K562 (cell line): ENCODE measurements around the gene UGT1A9. TPM values are rescaled to one million over a fixed set of nuclear protein-coding genes. Genes with fewer than 3 reads are reported as not detected.

Source experiments
- ATAC-seq: fragments of 200-7000 bp; cut with Tn5 transposase; 3 replicates; pipeline ENCODE4 v1.9.1; 2020; ENCODE audit warnings: moderate library complexity
- BruUV-seq: library from RNA; stranded (reverse); fragments of 400-500 nt; replicated peaks from 2 replicates; lab custom pipeline; 2021; lab: Mats Ljungman, UMichigan
- CTCF ChIA-PET: fragments of 300-600 bp; formaldehyde crosslinking; extraction: SDS; loops from one replicate; lab custom pipeline; 2021; ENCODE audit warnings: low intra/inter-chr PET ratio; lab: Yijun Ruan, JAX
- POLR2A ChIA-PET: fragments of 300-600, 350-650 bp; sonication (Branson Sonifier 250); formaldehyde crosslinking; extraction: SDS; loops from one replicate; lab custom pipeline; 2021; ENCODE audit warnings: antibody characterized with exemption, inconsistent platforms; lab: Yijun Ruan, JAX
- DNase-seq, 4 experiments: peaks; one replicate each; pipeline versions ENCODE4 v3.0.0 to v3.0.0-alpha.2; 2011 to 2018; ENCODE audit warnings: low spot score in 3 of 4, mixed read lengths in 3 of 4; ENCODE audit errors: extremely low read depth in 1 of 4
- FAIRE-seq: peaks from 2 replicates; lab custom pipeline; 2011; peaks lifted over from hg19 to GRCh38; lab: Jason Lieb, UNC
- H2AFZ ChIP-seq: 2 replicates; pipeline ENCODE4 v1.6.0; 2011; ENCODE audit warnings: low read depth, low read length, control low read depth, inconsistent platforms
- H3K27ac ChIP-seq: fragments of 200-600 bp; 3 replicates; pipeline ENCODE4 v1.8.0; 2011; ENCODE audit warnings: low read depth, mild to moderate bottlenecking, control low read depth, inconsistent platforms, low read length, moderate library complexity, mixed read lengths; ENCODE audit errors: extremely low read depth
- H3K27me3 ChIP-seq, 2 experiments: fragments of 300-600 bp in 1 of 2; 2 replicates in 1 of 2; 3 replicates in 1 of 2; pipeline versions ENCODE4 v1.6.0 to v1.8.0; 2011; ENCODE audit warnings: inconsistent platforms in 2 of 2, low read length in 2 of 2, mild to moderate bottlenecking in 1 of 2, mixed read lengths in 1 of 2, moderate library complexity in 1 of 2; ENCODE audit not compliant: control insufficient read depth in 2 of 2, insufficient read depth in 2 of 2
- H3K36me3 ChIP-seq: fragments of 300-600 bp; 3 replicates; pipeline ENCODE4 v1.8.0; 2011; ENCODE audit warnings: mild to moderate bottlenecking, low read length, inconsistent platforms; ENCODE audit not compliant: control insufficient read depth, insufficient read depth
- H3K4me1 ChIP-seq, 2 experiments: fragments of 200-600 bp in 1 of 2; replicated peaks in 1 of 2; 2 replicates in 1 of 2; 3 replicates in 1 of 2; pipeline versions ENCODE4 v1.5.1 to v1.8.0; 2011; ENCODE audit warnings: inconsistent platforms in 2 of 2, low read length in 2 of 2, mild to moderate bottlenecking in 1 of 2, mixed read lengths in 1 of 2, moderate library complexity in 1 of 2; ENCODE audit not compliant: control insufficient read depth in 2 of 2, insufficient read depth in 2 of 2
- H3K4me2 ChIP-seq: 2 replicates; pipeline ENCODE4 v1.6.1; 2011; ENCODE audit warnings: low read length, control low read depth, inconsistent platforms, mixed read lengths; ENCODE audit not compliant: insufficient read depth
- H3K4me3 ChIP-seq: fragments of 200-600 bp; sonication (generic), shearing (Covaris generic); 2 replicates; pipeline ENCODE4 v1.5.1; 2016; ENCODE audit warnings: control low read depth, inconsistent platforms
- H3K79me2 ChIP-seq: fragments of 200-600 bp; 3 replicates; pipeline ENCODE4 v1.8.0; 2011; ENCODE audit warnings: low read length, inconsistent platforms; ENCODE audit not compliant: control insufficient read depth, insufficient read depth
- H3K9ac ChIP-seq, 2 experiments: 2 replicates each; pipeline versions ENCODE4 v1.6.0 to v1.6.1; 2011; ENCODE audit warnings: low read depth in 2 of 2, low read length in 2 of 2, control low read depth in 1 of 2, inconsistent platforms in 1 of 2, mild to moderate bottlenecking in 1 of 2, mixed read lengths in 1 of 2; ENCODE audit not compliant: insufficient read depth in 1 of 2
- H3K9me1 ChIP-seq: one replicate; pipeline ENCODE4 v1.6.0; 2011; ENCODE audit warnings: inconsistent platforms, mild to moderate bottlenecking, low read length, moderate library complexity; ENCODE audit not compliant: control insufficient read depth, insufficient read depth
- H3K9me3 ChIP-seq: replicated peaks from 2 replicates; pipeline ENCODE4 v1.5.1; 2011; ENCODE audit warnings: low read depth, low read length, inconsistent platforms; ENCODE audit not compliant: control insufficient read depth, insufficient read depth
- H4K20me1 ChIP-seq: replicated peaks from 2 replicates; pipeline ENCODE4 v1.6.1; 2011; ENCODE audit warnings: low read length, inconsistent platforms, mixed read lengths; ENCODE audit not compliant: control insufficient read depth, insufficient read depth
- FOXA1 ChIP-seq: fragments of 450-650 bp; IDR thresholded peaks from 2 replicates; pipeline ENCODE4 v1.6.1; 2016; ENCODE audit warnings: mild to moderate bottlenecking, borderline replicate concordance
- NFXL1 ChIP-seq: fragments of 450-650 bp; formaldehyde crosslinking; IDR thresholded peaks from 2 replicates; pipeline ENCODE4 v1.4.0; 2021; ENCODE audit warnings: mild to moderate bottlenecking
- TRIM25 ChIP-seq: fragments of 450-650 bp; IDR thresholded peaks from 2 replicates; pipeline ENCODE4 v1.7.0; 2016; ENCODE audit warnings: borderline replicate concordance
- ZFP91 ChIP-seq: sonication (generic); formaldehyde crosslinking; IDR thresholded peaks from 2 replicates; pipeline ENCODE4 v1.8.0; 2022; ENCODE audit warnings: mild to moderate bottlenecking, missing genetic modification reagents
- ZNF407 ChIP-seq: fragments of 450-650 bp; IDR thresholded peaks from 2 replicates; pipeline ENCODE4 v1.6.1; 2016; ENCODE audit warnings: low read depth
- WGBS: fragments of 100-300 bp; shearing (Covaris generic); methylation state at CpG from one replicate; pipeline ENCODE4 v1.1.6; 2016; ENCODE audit warnings: low coverage, mixed read lengths; ENCODE audit not compliant: insufficient coverage; ENCODE audit errors: missing lambda C conversion rate; 5-methylcytosine and 5-hydroxymethylcytosine counted together
- in situ Hi-C: fragments of 300-500 bp; cut with MboI; formaldehyde crosslinking; loops from 4 replicates; pipeline ENCODE4 v1.15.0; 2018; ENCODE audit warnings: inconsistent platforms, mixed read lengths
- intact Hi-C: fragments of 100-400 bp; cut with micrococcal nuclease; formaldehyde crosslinking; loops from 2 replicates; pipeline ENCODE4 v1.14.2; 2022
- polyA plus RNA-seq, 8 experiments: library from polyadenylated mRNA; depleted of rRNA in 4 of 8; stranded (reverse) in 5 of 8; unstranded in 3 of 8; fragments of >200 nt; fragmentation: Nextera tagmentation in 2 of 8; fragmentation: Illumina TruSeq in 1 of 8; extraction: Ambion mirVana in 2 of 8; extraction: Trizol in 1 of 8; gene quantifications; 2 replicates each; pipeline versions ENCODE4 v1.2.1 to v1.2.3, GENCODE V29; 2011 to 2014; ENCODE audit warnings: inconsistent platforms in 1 of 8, missing spikeins in 1 of 8
- total RNA-seq, 7 experiments: library from RNA; depleted of rRNA in 6 of 7; stranded (reverse); fragments of >200 nt in 6 of 7; fragmentation: Illumina TruSeq in 2 of 7; extraction: Trizol in 2 of 7; gene quantifications; 2 replicates each; pipeline versions ENCODE4 v1.2.1 to v1.2.3, GENCODE V29; 2011 to 2021; ENCODE audit warnings: low replicate concordance in 1 of 7
- TF ChIP-seq, protein P1 (sequence below): fragments of 450-650 bp; IDR thresholded peaks from one replicate; pipeline ENCODE4 v1.6.1; 2018; ENCODE audit warnings: mild to moderate bottlenecking, moderate library complexity; ENCODE audit not compliant: partially characterized antibody

The UGT1A9 gene
- total and polyA plus RNA-seq, 9 of the 15 experiments (the other 6 are each of a cell fraction or from before 2014, with no cell fraction given), result 0.09 TPM; not detected in 8

DNA sequence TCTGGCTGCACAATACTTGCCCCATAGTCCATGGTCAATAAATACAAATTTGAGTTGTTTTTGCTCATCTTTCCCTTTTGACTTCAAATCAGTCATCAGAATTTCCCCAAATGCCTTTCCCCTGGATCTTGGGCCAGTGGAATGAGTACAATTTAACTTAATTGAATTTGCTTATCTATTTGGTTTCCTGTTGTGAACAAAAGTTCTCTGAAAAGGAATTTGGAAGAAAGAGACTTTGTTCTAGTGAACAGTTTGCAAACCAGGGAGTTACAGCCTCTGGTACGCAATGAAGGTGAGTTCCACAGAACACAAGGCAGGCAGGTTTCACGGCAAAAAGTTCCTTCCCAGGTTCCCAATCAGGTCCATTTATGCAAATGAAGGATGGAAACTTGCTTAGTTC, 87.2 kb downstream of the UGT1A9 start:
- no peaks in the 10 kb centered on the region for H3K79me2 ChIP-seq
- H3K9ac ChIP-seq, result no peak overlapping the region
- ChIA-PET CTCF (no interaction called here), POLR2A (no interaction called here)
- TF ChIP-seq TRIM25 (no peak), ZNF407 (no peak), NFXL1 (no peak), FOXA1 (no peak), ZFP91 (CRISPR knock-in tag) (no peak)
- TF ChIP-seq, protein P1, sequence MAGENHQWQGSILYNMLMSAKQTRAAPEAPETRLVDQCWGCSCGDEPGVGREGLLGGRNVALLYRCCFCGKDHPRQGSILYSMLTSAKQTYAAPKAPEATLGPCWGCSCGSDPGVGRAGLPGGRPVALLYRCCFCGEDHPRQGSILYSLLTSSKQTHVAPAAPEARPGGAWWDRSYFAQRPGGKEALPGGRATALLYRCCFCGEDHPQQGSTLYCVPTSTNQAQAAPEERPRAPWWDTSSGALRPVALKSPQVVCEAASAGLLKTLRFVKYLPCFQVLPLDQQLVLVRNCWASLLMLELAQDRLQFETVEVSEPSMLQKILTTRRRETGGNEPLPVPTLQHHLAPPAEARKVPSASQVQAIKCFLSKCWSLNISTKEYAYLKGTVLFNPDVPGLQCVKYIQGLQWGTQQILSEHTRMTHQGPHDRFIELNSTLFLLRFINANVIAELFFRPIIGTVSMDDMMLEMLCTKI, result no peak
- no peaks in the 10 kb centered on the region for H3K9me1 ChIP-seq
- no peak for ATAC-seq
- H2AFZ ChIP-seq, result no peak overlapping the region
- H3K27me3 ChIP-seq, result peaks cover 0 to 17% of the 10 kb centered on the region in 2 experiments; a peak in 2 of 5 replicates
- no peaks in the 10 kb centered on the region for H3K36me3 ChIP-seq
- no TSS peak for BruUV-seq
- H3K4me2 ChIP-seq, result no peak overlapping the region
- H3K27ac ChIP-seq, result no peak overlapping the region
- FAIRE-seq, result no peak
- WGBS, result 0% methylated on average over 2 of the region's 2 CpGs
- no peaks in the 10 kb centered on the region for H4K20me1 ChIP-seq
- no peak overlapping the region for H3K4me3 ChIP-seq
- intact Hi-C loops, result no loop called here
- in situ Hi-C loops, result no loop called here
- no peaks in the 10 kb centered on the region for H3K9me3 ChIP-seq
- peaks cover 0 to 5% of the 10 kb centered on the region in 2 experiments; a peak in 2 of 5 replicates for H3K4me1 ChIP-seq
- DNase-seq, result no peak
